K562 treated with DMSO at 1 percent for 24 hours (cell line): Measurements from ENCODE around the gene OR4C13. TPM values are rescaled to one million over a fixed set of nuclear protein-coding genes. Genes with fewer than 3 reads are reported as not detected.

Experiments used
- total RNA-seq: library from RNA; unstranded; fragments of 300-600 nt; gene quantifications from 2 replicates; pipeline ENCODE4 v1.2.3, GENCODE V29; 2022; ENCODE audit warnings: low read depth; ENCODE audit not compliant: insufficient read depth

Gene OR4C13
- not detected in 2 replicates for total RNA-seq

GRCh38 chr11:49952091-49952490, at the start of gene OR4C13:
TSS of gene OR4C13 (plus strand) at chr11:49952391. CDS start at chr11:49952423, 32 bp downstream.

GRCh38 chr11:49982435-49982834, 30.2 kb downstream of the OR4C13 start, which contains the start of gene OR4C12:
TSS of gene OR4C12 (minus strand) at chr11:49982535. CDS start at chr11:49982501, 34 bp downstream.

Other genes with a start within 250 kb of the OR4C13 start
- gene OR4C12, start 30.1 kb downstream of the OR4C13 start, total RNA-seq = not detected in 2 replicates
- not detected in 2 replicates for gene OR4C45, start 80.5 kb downstream of the OR4C13 start, total RNA-seq